HepG2 (cell line): ENCODE data around the gene ZNF557. TPM values are rescaled to one million over a fixed set of nuclear protein-coding genes. Genes with fewer than 3 reads are reported as not detected.

Source experiments
- ATAC-seq: fragments of 200-7000 bp; cut with Tn5 transposase; 3 replicates; pipeline ENCODE4 v1.9.1; 2020; ENCODE audit warnings: mild to moderate bottlenecking, moderate library complexity
- BruUV-seq: library from RNA; stranded (reverse); fragments of 400-500 nt; replicated peaks from 2 replicates; lab custom pipeline; 2021; lab: Mats Ljungman, UMichigan
- CTCF ChIA-PET: fragments of 300-600 bp; formaldehyde crosslinking; extraction: SDS; loops from one replicate; lab custom pipeline; 2021; ENCODE audit warnings: low total read pairs, inconsistent platforms, low intra/inter-chr PET ratio; lab: Yijun Ruan, JAX
- POLR2A ChIA-PET: fragments of 350-600 bp; sonication (Branson Sonifier 250); formaldehyde crosslinking; loops from one replicate; lab custom pipeline; 2020; ENCODE audit warnings: antibody characterized with exemption, inconsistent platforms; lab: Yijun Ruan, JAX
- DNase-seq: peaks from one replicate; pipeline ENCODE4 v3.0.0-alpha.2; 2015; ENCODE audit warnings: low spot score
- FAIRE-seq: peaks from 3 replicates; lab custom pipeline; 2011; peaks lifted over from hg19 to GRCh38; lab: Jason Lieb, UNC
- H2AFZ ChIP-seq: one replicate; pipeline ENCODE4 v1.6.1; 2011; ENCODE audit warnings: low read length, inconsistent platforms
- H3K27ac ChIP-seq: fragments of 300-600 bp; 3 replicates; pipeline ENCODE4 v1.8.0; 2011; ENCODE audit warnings: mixed run types, mild to moderate bottlenecking, mixed read lengths, low read length, inconsistent platforms; ENCODE audit not compliant: insufficient read depth; ENCODE audit errors: extremely low read length
- H3K27me3 ChIP-seq, 2 experiments: fragments of 200-600 bp in 1 of 2; 2 replicates in 1 of 2; 3 replicates in 1 of 2; pipeline versions ENCODE4 v1.6.0 to v1.8.0; 2011; ENCODE audit warnings: low read length in 2 of 2, mild to moderate bottlenecking in 2 of 2, moderate library complexity in 2 of 2, inconsistent platforms in 1 of 2; ENCODE audit not compliant: insufficient read depth in 2 of 2, control insufficient read depth in 1 of 2
- H3K36me3 ChIP-seq, 2 experiments: fragments of 200-600 bp in 1 of 2; replicated peaks in 1 of 2; 2 replicates in 1 of 2; 3 replicates in 1 of 2; pipeline versions ENCODE4 v1.5.1 to v1.8.0; 2011; ENCODE audit warnings: low read length in 2 of 2, inconsistent platforms in 1 of 2; ENCODE audit not compliant: insufficient read depth in 2 of 2, control insufficient read depth in 1 of 2
- H3K4me1 ChIP-seq: 2 replicates; pipeline ENCODE4 v1.5.1; 2012; ENCODE audit warnings: low read length, inconsistent platforms; ENCODE audit not compliant: insufficient read depth
- H3K4me2 ChIP-seq: 2 replicates; pipeline ENCODE4 v1.6.0; 2011; ENCODE audit warnings: low read depth, low read length, inconsistent platforms
- H3K4me3 ChIP-seq, 3 experiments: fragments of 200-600 bp in 1 of 3; sonication (generic), shearing (Covaris generic) in 1 of 3; replicated peaks in 1 of 3; 2 replicates each; pipeline ENCODE4 v1.5.1; 2011 to 2016; ENCODE audit warnings: low read length in 3 of 3, inconsistent platforms in 2 of 3, low read depth in 2 of 3, mild to moderate bottlenecking in 2 of 3, control low read depth in 1 of 3, mixed read lengths in 1 of 3; ENCODE audit not compliant: insufficient read depth in 1 of 3
- H3K79me2 ChIP-seq: one replicate; pipeline ENCODE4 v1.6.1; 2011; ENCODE audit warnings: low read length, inconsistent platforms; ENCODE audit not compliant: insufficient read depth
- H3K9ac ChIP-seq: 2 replicates; pipeline ENCODE4 v1.6.0; 2011; ENCODE audit warnings: mild to moderate bottlenecking, low read depth, low read length, inconsistent platforms; ENCODE audit not compliant: insufficient read depth
- H3K9me3 ChIP-seq: 2 replicates; pipeline ENCODE4 v1.5.1; 2012; ENCODE audit warnings: mild to moderate bottlenecking, low read length
- H4K20me1 ChIP-seq: 2 replicates; pipeline ENCODE4 v1.6.0; 2011; ENCODE audit warnings: inconsistent platforms, mild to moderate bottlenecking, low read length, moderate library complexity; ENCODE audit not compliant: insufficient read depth
- CENPX ChIP-seq: sonication (generic); formaldehyde crosslinking; IDR thresholded peaks from 2 replicates; pipeline ENCODE4 v1.9.0; 2021; ENCODE audit warnings: mild to moderate bottlenecking, missing genetic modification reagents, moderate library complexity
- EED ChIP-seq: sonication (generic); formaldehyde crosslinking; IDR thresholded peaks from 2 replicates; pipeline ENCODE4 v1.5.0; 2020; ENCODE audit warnings: mild to moderate bottlenecking, missing genetic modification reagents
- GATAD2A ChIP-seq: IDR thresholded peaks from 2 replicates; pipeline ENCODE4 v1.6.1; 2016
- ZNF317 ChIP-seq: sonication (generic); formaldehyde crosslinking; IDR thresholded peaks from 2 replicates; pipeline ENCODE4 v1.5.0; 2020; ENCODE audit warnings: mild to moderate bottlenecking, missing genetic modification reagents
- ZNF501 ChIP-seq: sonication (generic); formaldehyde crosslinking; IDR thresholded peaks from 2 replicates; pipeline ENCODE4 v1.5.1; 2020; ENCODE audit warnings: mild to moderate bottlenecking, moderate library complexity, missing genetic modification reagents
- ZNF850 ChIP-seq: sonication (generic); formaldehyde crosslinking; conservative IDR thresholded peaks from 2 replicates; pipeline ENCODE4 v1.9.0; 2021; ENCODE audit warnings: mild to moderate bottlenecking, missing genetic modification reagents
- WGBS: methylation state at CpG from one replicate; pipeline ENCODE4 v1.1.6; 2017; ENCODE audit warnings: low lambda C conversion rate; 5-methylcytosine and 5-hydroxymethylcytosine counted together
- in situ Hi-C: cut with HindIII; loops from 2 replicates; pipeline ENCODE4 v1.10.0; 2017; ENCODE audit warnings: low pct_unique_long_range_greater_than_20kb; ENCODE audit not compliant: extremely low pct_ligation_motif_present
- intact Hi-C: fragments of 100-400 bp; cut with micrococcal nuclease; formaldehyde crosslinking; loops from one replicate; pipeline ENCODE4 v1.10.0; 2022; ENCODE audit not compliant: unreplicated experiment
- polyA plus RNA-seq, 8 experiments: library from polyadenylated mRNA; depleted of rRNA in 3 of 8; stranded (reverse) in 7 of 8; unstranded in 1 of 8; fragments of >200 nt; fragmentation: Illumina TruSeq in 4 of 8; extraction: Trizol in 4 of 8; gene quantifications; 2 replicates each; pipeline versions ENCODE4 v1.2.1 to v1.2.3, GENCODE V29; 2011 to 2016; ENCODE audit warnings: low read depth in 4 of 8, missing spikeins in 1 of 8, mixed read lengths in 1 of 8; ENCODE audit not compliant: insufficient read depth in 1 of 8
- total RNA-seq, 5 experiments: library from RNA; depleted of rRNA; stranded (reverse); fragments of >200 nt; fragmentation: Illumina TruSeq; extraction: Trizol; gene quantifications; 2 replicates each; pipeline ENCODE4 v1.2.3, GENCODE V29; 2016; ENCODE audit warnings: low read depth in 1 of 5
- TF ChIP-seq, protein P1 (sequence below): sonication (generic); formaldehyde crosslinking; IDR thresholded peaks from 2 replicates; pipeline ENCODE4 v1.4.0; 2020; ENCODE audit warnings: missing genetic modification reagents
- TF ChIP-seq, protein P2 (sequence below): sonication (generic); formaldehyde crosslinking; IDR thresholded peaks from 2 replicates; pipeline ENCODE4 v1.8.0; 2022; ENCODE audit warnings: missing genetic modification reagents, mild to moderate bottlenecking, inconsistent platforms, borderline replicate concordance

The ZNF557 gene
- total and polyA plus RNA-seq, 2 of the 13 experiments (the other 11 are each of a cell fraction or from before 2014, with no cell fraction given), result 2.1 to 7.8 TPM

DNA sequence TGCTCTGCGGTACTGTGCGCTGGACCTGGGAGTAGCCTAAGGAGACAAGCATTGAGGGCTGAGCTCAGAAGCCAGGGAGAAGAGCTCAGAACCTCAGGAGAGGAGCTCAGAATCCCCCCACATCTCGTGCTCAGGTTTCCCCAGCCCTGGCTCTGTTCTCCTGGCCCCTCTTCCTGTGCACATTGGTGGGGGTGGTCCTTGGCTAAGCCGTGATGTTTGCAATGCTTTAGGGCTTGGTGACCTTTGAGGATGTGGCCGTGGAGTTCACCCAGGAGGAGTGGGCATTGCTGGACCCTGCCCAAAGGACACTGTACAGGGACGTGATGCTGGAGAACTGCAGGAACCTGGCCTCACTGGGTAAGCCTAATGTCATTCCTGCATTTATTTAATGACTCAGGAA, 6.6 kb downstream of the ZNF557 start:
- no peak overlapping the region for H3K27ac ChIP-seq
- POLR2A ChIA-PET, result interaction anchor here (0.7 kb wide), 1 partner anchor 318 kb away, joined by 3 read pairs; no protein-coding TSS in a partner anchor

DNA sequence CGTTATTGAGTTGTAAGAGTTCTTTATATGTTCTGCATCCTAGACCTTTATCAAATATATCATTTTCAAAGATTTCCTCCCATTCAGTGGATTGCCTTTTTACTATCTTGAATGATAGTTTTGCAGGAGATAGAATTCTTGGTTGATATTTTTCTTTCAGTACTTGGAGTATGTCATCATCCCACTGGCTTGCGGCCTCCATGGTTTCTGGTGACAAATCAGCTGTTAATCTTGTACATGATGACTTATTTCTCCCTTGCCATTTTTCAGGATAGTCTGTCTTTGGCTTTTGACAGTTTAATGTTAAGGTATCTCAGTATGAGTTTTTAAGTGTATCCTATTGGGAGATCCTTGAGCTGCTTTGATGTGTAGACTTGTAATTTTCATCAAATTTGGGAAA, 8.5 kb downstream of the ZNF557 start:
- no TSS peak for BruUV-seq
- POLR2A ChIA-PET, result interaction anchor here (0.5 kb wide), 1 partner anchor 17 kb away, joined by 3 read pairs; no protein-coding TSS in a partner anchor
- peaks cover 53% of the 10 kb centered on the region for H3K9me3 ChIP-seq
- no peaks in the 10 kb centered on the region for H3K4me1 ChIP-seq
- no peak for FAIRE-seq
- CTCF ChIA-PET, result no interaction called here
- H2AFZ ChIP-seq, result no peak overlapping the region
- H3K27me3 ChIP-seq, result no peaks in the 10 kb centered on the region
- no peak overlapping the region for H3K4me3 ChIP-seq
- intact Hi-C loops (no loop called here), in situ Hi-C loops (no loop called here)
- H4K20me1 ChIP-seq, result no peaks in the 10 kb centered on the region
- TF ChIP-seq ZNF317 (CRISPR knock-in tag) (peak; percentile 99), GATAD2A (CRISPR knock-in tag) (no peak)
- TF ChIP-seq, protein P1, sequence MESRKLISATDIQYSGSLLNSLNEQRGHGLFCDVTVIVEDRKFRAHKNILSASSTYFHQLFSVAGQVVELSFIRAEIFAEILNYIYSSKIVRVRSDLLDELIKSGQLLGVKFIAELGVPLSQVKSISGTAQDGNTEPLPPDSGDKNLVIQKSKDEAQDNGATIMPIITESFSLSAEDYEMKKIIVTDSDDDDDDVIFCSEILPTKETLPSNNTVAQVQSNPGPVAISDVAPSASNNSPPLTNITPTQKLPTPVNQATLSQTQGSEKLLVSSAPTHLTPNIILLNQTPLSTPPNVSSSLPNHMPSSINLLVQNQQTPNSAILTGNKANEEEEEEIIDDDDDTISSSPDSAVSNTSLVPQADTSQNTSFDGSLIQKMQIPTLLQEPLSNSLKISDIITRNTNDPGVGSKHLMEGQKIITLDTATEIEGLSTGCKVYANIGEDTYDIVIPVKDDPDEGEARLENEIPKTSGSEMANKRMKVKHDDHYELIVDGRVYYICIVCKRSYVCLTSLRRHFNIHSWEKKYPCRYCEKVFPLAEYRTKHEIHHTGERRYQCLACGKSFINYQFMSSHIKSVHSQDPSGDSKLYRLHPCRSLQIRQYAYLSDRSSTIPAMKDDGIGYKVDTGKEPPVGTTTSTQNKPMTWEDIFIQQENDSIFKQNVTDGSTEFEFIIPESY (CRISPR knock-in tag), result peak; percentile 89
- no peak for ATAC-seq
- no peak for DNase-seq
- H3K36me3 ChIP-seq, result peaks cover 29 to 82% of the 10 kb centered on the region in 2 experiments
- H3K79me2 ChIP-seq, result no peaks in the 10 kb centered on the region
- WGBS, result 98% methylated on average over 2 of the region's 2 CpGs
- no peak overlapping the region for H3K27ac ChIP-seq
- no peak overlapping the region for H3K4me2 ChIP-seq
- H3K9ac ChIP-seq, result no peak overlapping the region

More for the DNA sequence above, 6.6 kb downstream of the ZNF557 start:
- no peaks in the 10 kb centered on the region; the same call in 1 of the 2 replicates for H3K4me1 ChIP-seq
- no peaks in the 10 kb centered on the region for H3K27me3 ChIP-seq
- CTCF ChIA-PET, result no interaction called here
- FAIRE-seq, result no peak
- TF ChIP-seq ZNF501 (CRISPR knock-in tag), result no peak
- no peak for TF ChIP-seq EED
- TF ChIP-seq ZNF850 (CRISPR knock-in tag), result no peak
- TF ChIP-seq CENPX (CRISPR knock-in tag), result no peak
- TF ChIP-seq, protein P2, sequence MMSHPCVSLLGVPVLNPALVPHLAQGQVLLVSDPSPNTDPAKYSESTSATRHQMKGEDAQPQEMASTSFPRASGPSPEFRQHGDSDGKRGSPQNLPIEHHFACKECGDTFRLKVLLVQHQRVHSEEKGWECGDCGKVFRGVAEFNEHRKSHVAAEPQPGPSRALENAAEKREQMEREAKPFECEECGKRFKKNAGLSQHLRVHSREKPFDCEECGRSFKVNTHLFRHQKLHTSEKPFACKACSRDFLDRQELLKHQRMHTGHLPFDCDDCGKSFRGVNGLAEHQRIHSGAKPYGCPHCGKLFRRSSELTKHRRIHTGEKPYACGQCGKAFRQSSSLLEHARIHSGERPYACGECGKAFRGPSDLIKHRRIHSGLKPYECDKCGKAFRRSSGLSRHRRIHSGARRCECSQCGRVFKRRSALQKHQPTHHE (CRISPR knock-in tag), result no peak
- no peaks in the 10 kb centered on the region for H4K20me1 ChIP-seq
- intact Hi-C loops, result no loop called here
- WGBS, result 92% methylated on average over 6 of the region's 6 CpGs
- no peak for ATAC-seq
- H3K9ac ChIP-seq, result no peak overlapping the region
- in situ Hi-C loops, result no loop called here
- no TSS peak for BruUV-seq
- DNase-seq, result no peak
- H3K9me3 ChIP-seq, result peaks cover 34% of the 10 kb centered on the region
- H3K36me3 ChIP-seq, result peaks cover 18 to 75% of the 10 kb centered on the region in 2 experiments
- H3K4me2 ChIP-seq, result no peak overlapping the region
- no peaks in the 10 kb centered on the region for H3K79me2 ChIP-seq
- H3K4me3 ChIP-seq, result no peak overlapping the region
- no peak overlapping the region for H2AFZ ChIP-seq
